GM18868 (cell line): ENCODE results near the gene ZBTB43.

Source experiments
- ATAC-seq: cut with Tn5 transposase; IDR thresholded peaks from one replicate; pipeline ENCODE4 v1.9.1; 2021; ENCODE audit warnings: mild to moderate bottlenecking, moderate library complexity; ENCODE audit not compliant: unreplicated experiment

Gene ZBTB43

DNA sequence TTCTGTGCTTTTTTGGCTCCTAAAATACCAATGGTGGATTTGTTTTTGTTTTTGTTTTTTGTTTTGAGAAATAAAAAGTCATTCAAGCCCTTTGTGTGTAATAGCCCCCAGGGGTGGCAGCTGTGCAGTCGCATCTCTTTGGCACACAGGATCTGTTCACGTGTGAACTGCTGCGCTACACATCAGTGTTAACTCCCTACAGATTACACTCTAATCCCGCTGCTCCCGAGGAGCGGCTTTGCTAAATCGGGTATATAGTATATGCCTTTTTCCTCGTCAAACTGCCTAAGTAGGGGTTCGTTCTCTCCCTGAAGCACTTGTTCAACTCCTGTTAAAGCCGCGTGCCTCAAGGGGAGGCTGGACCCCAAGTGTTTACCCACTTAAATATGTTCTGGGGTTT, 77.9 kb downstream of the ZBTB43 start:
- ATAC-seq: no peak

DNA sequence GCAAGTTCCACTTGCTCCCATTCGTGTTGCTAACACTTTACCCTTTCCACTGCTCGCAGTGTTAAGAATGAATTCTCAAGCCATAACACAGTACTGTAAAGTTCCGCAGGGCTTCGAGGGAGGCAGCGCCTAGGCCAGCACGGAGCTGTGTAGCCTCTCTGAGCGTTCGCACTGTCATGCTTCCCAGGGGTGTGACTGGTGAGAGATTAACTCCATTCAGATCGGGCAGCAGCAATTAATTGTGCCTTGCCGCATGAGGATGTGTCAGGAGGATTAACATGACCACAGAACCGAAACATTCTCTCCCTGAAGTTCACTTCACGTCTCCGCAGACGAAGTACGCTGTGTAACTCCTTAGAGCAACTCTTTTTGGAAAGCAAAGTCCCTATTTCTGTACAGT, 78.8 kb downstream of the ZBTB43 start:
- no peak for ATAC-seq

DNA sequence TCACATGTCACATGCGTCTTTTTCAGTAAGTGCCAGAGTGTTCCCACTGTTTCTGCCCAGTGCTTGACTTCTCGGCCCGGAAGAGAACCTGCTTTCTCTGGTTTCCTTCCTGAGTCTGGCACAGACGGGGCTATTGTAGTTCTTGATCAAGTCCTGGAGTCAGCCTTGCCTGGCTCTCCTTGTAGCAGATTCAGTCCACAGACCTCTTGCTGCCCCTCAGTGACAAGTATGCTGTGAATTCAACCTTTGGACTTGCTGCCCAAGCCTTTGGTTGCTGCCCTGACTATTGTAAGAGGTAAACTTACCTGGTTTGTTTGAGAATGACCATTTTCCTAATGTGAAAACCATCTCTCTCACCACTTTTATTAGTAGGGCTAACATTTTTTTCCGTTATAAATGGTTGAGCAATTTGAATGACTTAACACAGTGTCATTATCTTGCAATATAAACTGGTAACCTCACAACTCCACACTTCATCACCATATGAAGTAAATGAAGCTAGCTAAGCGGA, 80.3 kb downstream of the ZBTB43 start:
- ATAC-seq: no peak

DNA sequence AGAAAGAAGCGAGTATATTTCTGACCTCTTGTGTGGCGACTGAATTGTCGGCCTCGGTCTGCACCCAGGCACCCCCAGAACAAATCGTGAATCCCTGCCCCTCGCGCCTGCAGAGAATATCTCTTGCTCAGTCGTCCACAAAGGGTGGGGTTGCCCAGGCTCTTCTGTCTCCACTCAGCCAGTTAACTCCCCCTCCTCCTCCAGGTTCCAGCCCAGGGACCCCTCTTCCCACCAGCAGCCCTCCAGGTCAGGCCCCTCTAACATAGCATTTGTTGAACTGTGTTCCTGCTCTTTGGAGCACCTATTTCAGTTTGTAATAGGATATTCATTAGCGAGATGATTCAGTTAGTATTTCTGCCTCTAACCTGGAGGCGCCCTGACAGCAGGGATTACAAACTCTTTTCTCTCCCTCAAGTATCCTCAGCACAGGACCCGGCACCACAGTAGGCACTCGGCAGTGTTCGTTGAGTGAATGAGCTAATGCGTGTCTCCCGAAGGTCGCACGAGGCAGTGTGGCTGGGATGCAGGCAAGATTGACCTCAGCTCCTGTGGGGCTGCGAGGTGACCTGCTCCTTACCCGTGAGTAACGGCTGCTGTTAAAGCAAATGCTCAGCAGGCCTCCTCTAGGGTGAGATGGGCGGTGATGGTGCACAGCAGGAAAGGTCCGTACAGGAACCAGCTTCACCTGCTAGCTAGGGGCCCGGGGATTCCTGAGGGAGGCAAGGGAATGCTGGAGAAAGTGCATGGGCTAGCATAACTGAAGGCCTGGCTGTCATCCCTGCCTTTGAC, 81.4 kb downstream of the ZBTB43 start:
- ATAC-seq: no peak

DNA sequence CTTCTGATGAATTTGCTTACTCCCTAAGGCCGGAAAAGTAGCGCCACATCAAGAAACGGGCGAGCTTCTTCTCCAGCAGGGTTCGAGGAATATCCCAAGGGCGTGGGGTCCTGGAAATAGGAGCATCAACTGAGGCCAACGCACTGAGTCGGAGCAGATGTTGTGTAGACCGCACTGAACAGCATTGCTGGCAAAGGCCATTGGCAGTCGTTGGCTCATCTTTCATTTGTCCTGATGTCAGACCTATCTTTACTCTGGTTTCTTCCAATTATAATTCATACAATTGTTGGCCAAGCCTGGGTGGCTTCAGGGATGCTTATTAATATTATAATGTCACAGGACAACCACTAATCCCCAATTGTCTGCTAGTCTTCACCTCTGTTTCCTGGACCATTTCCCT, 82.1 kb downstream of the ZBTB43 start:
- no peak for ATAC-seq
